KMS-11 (cell line): ENCODE measurements around the gene CDH20.

Source experiments
- H2AFZ ChIP-seq: fragments of 200-600 bp; sonication (generic); 2 replicates; pipeline ENCODE4 v1.6.1; 2016; ENCODE audit warnings: antibody characterized with exemption, mixed run types, low read depth
- H3K27ac ChIP-seq: fragments of 200-600 bp; sonication (generic); 2 replicates; pipeline ENCODE4 v1.6.1; 2016; ENCODE audit warnings: mild to moderate bottlenecking, mixed run types
- H3K27me3 ChIP-seq: fragments of 200-600 bp; sonication (generic); 2 replicates; pipeline ENCODE4 v1.6.1; 2017; ENCODE audit warnings: mild to moderate bottlenecking, low read depth, mixed run types, moderate library complexity; ENCODE audit not compliant: insufficient read depth
- H3K36me3 ChIP-seq: fragments of 200-600 bp; sonication (generic); 2 replicates; pipeline ENCODE4 v1.6.1; 2017; ENCODE audit warnings: mild to moderate bottlenecking, mixed run types; ENCODE audit not compliant: insufficient read depth
- H3K4me1 ChIP-seq: fragments of 200-600 bp; sonication (generic); 2 replicates; pipeline ENCODE4 v1.6.1; 2016; ENCODE audit warnings: mild to moderate bottlenecking, low read depth, mixed run types; ENCODE audit not compliant: poor library complexity, severe bottlenecking
- H3K4me2 ChIP-seq: fragments of 200-600 bp; sonication (generic); 2 replicates; pipeline ENCODE4 v1.7.0; 2016; ENCODE audit warnings: mild to moderate bottlenecking, mixed run types
- H3K4me3 ChIP-seq: fragments of 200-600 bp; sonication (generic); IDR thresholded peaks from 2 replicates; pipeline ENCODE4 v1.6.1; 2017; ENCODE audit warnings: low read depth, low read length, mixed read lengths; ENCODE audit not compliant: insufficient read depth
- H3K79me2 ChIP-seq: fragments of 200-600 bp; sonication (generic); 2 replicates; pipeline ENCODE4 v1.6.1; 2016; ENCODE audit warnings: low read depth, mixed run types; ENCODE audit not compliant: insufficient read depth
- H3K9ac ChIP-seq: fragments of 200-600 bp; sonication (generic); 2 replicates; pipeline ENCODE4 v1.6.1; 2016; ENCODE audit warnings: mild to moderate bottlenecking, mixed run types
- H4K20me1 ChIP-seq: fragments of 200-600 bp; sonication (generic); 2 replicates; pipeline ENCODE4 v1.6.1; 2016; ENCODE audit warnings: mild to moderate bottlenecking, mixed run types; ENCODE audit not compliant: insufficient read depth
- TF ChIP-seq, protein P1 (sequence below): fragments of 200-600 bp; sonication (generic); conservative IDR thresholded peaks from 2 replicates; pipeline ENCODE4 v1.6.1; 2017; ENCODE audit warnings: low read depth, mild to moderate bottlenecking, antibody characterized with exemption, low read length, moderate library complexity, mixed read lengths

The CDH20 gene

DNA sequence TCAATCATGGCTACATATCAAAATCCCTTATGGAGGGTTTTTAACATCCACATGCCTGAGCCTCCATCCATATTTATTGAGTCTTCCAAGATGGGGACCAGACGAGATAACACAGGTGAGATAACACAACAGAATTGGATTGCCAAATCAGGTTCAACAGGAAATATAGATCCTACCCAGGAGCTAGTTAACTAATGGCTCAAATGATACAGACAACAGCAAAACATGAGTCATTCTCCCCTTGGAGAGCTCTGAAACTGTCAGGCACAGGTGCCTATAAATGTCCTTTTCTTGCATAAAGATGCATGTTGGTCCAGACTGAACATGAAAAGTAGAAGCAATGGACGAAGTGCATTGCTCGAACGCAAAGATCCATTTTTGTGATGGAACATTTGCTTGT is 202.2 kb downstream of the CDH20 start:
- no peaks in the 10 kb centered on the region for H4K20me1 ChIP-seq
- H3K4me3 ChIP-seq: no peak overlapping the region
- H3K4me1 ChIP-seq: no peaks in the 10 kb centered on the region
- no peaks in the 10 kb centered on the region for H3K27me3 ChIP-seq
- H2AFZ ChIP-seq: no peak overlapping the region
- H3K4me2 ChIP-seq: no peak overlapping the region
- no peak overlapping the region for H3K9ac ChIP-seq
- TF ChIP-seq, protein P1, sequence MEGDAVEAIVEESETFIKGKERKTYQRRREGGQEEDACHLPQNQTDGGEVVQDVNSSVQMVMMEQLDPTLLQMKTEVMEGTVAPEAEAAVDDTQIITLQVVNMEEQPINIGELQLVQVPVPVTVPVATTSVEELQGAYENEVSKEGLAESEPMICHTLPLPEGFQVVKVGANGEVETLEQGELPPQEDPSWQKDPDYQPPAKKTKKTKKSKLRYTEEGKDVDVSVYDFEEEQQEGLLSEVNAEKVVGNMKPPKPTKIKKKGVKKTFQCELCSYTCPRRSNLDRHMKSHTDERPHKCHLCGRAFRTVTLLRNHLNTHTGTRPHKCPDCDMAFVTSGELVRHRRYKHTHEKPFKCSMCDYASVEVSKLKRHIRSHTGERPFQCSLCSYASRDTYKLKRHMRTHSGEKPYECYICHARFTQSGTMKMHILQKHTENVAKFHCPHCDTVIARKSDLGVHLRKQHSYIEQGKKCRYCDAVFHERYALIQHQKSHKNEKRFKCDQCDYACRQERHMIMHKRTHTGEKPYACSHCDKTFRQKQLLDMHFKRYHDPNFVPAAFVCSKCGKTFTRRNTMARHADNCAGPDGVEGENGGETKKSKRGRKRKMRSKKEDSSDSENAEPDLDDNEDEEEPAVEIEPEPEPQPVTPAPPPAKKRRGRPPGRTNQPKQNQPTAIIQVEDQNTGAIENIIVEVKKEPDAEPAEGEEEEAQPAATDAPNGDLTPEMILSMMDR: no peak
- H3K36me3 ChIP-seq: no peaks in the 10 kb centered on the region
- no peaks in the 10 kb centered on the region for H3K79me2 ChIP-seq
- no peak overlapping the region for H3K27ac ChIP-seq

GRCh38 chr18:61541673-61542072 is 208.4 kb downstream of the CDH20 start:
- Histone ChIP-seq H3K79me2 (no peaks in the 10 kb centered on the region), H3K4me1 (no peaks in the 10 kb centered on the region), H3K4me3 (no peak overlapping the region), H3K27ac (no peak overlapping the region), H3K27me3 (no peaks in the 10 kb centered on the region), H3K4me2 (no peak overlapping the region), H3K36me3 (no peaks in the 10 kb centered on the region), H3K9ac (no peak overlapping the region), H2AFZ (no peak overlapping the region), H4K20me1 (no peaks in the 10 kb centered on the region)
- TF ChIP-seq, protein P1: no peak

DNA sequence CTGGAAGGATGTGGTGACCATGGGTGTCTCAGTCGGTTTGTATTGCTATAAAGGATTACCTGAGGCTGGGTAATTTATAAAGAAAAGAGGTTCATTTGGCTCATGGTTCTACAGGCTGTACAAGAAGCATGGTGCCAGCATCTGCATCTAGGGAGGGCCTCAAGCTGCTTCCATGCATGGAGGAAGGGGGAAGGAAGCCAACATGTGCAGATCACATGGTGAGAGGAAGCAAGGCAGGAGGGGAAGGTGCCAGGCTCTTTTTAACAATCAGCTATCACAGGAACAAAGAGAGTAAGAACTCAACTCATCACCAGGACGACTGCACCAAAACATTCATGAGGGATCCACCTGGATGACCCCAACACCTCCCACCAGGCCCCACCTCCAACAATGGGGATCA is 209.4 kb downstream of the CDH20 start:
- Histone ChIP-seq H3K4me2 (no peak overlapping the region), H4K20me1 (no peaks in the 10 kb centered on the region), H3K27me3 (no peaks in the 10 kb centered on the region), H3K4me1 (no peaks in the 10 kb centered on the region), H3K27ac (no peak overlapping the region), H3K79me2 (no peaks in the 10 kb centered on the region), H3K9ac (no peak overlapping the region), H3K36me3 (no peaks in the 10 kb centered on the region), H2AFZ (no peak overlapping the region), H3K4me3 (no peak overlapping the region)
- TF ChIP-seq, protein P1: no peak

GRCh38 chr18:61543518-61543917 is 210.3 kb downstream of the CDH20 start:
- Histone ChIP-seq H3K27ac (no peak overlapping the region), H3K36me3 (no peaks in the 10 kb centered on the region), H3K4me3 (no peak overlapping the region), H3K4me2 (no peak overlapping the region), H3K27me3 (no peaks in the 10 kb centered on the region), H3K9ac (no peak overlapping the region), H4K20me1 (no peaks in the 10 kb centered on the region), H3K4me1 (no peaks in the 10 kb centered on the region), H2AFZ (no peak overlapping the region), H3K79me2 (no peaks in the 10 kb centered on the region)
- TF ChIP-seq, protein P1: no peak
